Measurements from ENCODE around the gene AGAP2. TPM values are rescaled to one million over a fixed set of nuclear protein-coding genes. Genes with fewer than 3 reads are reported as not detected.
A peak's percentile ranks its signal among the peaks of the same experiment; 100 is the strongest.

Gene AGAP2
- polyA plus RNA-seq, 2 of the 4 experiments (the other 2 are of a cell fraction): 0.26 to 0.45 TPM

DNA sequence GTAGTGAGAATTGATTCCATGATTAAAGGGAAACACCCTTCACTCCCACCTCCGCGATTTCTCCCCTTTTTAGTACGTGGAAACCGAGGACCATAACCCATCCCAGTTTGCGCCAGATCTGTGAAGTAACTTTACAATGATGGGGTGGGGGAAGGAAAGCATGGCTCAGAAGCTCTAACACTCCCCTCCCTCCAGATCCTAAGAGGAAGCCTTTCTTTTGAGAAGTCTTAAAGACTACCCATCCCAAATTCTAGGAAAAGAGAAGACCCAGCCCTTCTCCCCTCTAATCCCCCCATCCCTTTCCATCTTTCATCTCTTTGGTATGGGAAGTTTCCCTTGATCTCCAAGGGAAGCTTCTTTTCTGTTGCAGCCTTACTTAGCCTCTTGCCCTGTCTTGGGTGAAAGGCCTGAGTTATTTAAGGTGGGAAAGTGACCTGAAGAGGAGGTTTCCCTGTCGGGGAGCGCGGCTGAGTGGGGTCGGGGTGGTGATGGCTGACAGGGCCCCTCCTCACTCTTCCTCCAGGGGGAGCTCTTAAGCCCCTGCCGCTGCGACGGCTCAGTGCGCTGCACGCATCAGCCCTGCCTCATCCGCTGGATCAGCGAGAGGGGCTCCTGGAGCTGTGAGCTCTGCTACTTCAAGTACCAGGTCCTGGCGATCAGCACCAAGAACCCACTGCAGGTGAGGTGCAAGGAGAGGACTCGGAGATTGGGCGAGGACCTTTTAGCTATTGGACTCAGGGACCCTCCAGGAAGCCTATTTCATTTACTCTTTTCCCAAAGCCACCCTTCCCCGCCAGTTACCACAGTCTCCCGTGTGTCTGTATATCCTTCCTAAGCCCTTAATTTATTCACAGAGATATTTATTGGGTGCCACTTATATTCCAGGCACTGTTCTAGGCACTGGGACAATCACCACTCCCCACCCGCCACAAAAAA is 18.1 kb upstream of the AGAP2 start:
- H3K27ac ChIP-seq: no peak overlapping the region
- 19% methylated on average over 22 of the region's 22 CpGs for WGBS (ENCODE audit: missing lambda C conversion rate)
- H3K9me3 ChIP-seq: no peaks in the 10 kb centered on the region
- CTCF ChIA-PET: interaction anchor here (0.6 to 4.1 kb wide), 37 partner anchors 10 to 1826 kb away, joined by 3 to 117 read pairs (median 5); partner anchors contain the start of genes CTDSP2, CYP27B1, DGKA and PIP4K2C
- DNase-seq (ENCODE audit: low read depth in 1 of 2, low spot score in 1 of 2) (peak; percentile 67 to 94), ATAC-seq (peak; percentile 43 to 77), FAIRE-seq (no peak)
- peak overlapping the region; percentile 77 for H3K4me3 ChIP-seq
- H3K4me2 ChIP-seq: peak overlapping the region; percentile 99
- POLR2A ChIA-PET: interaction anchor here (0.6 to 1.2 kb wide), 4 partner anchors 9 to 139 kb away, joined by 3 to 5 read pairs (median 3); partner anchors contain the start of genes EEF1AKMT3 and METTL1
- H3K4me1 ChIP-seq: peaks cover 28% of the 10 kb centered on the region
- TF ChIP-seq BHLHE40 (IDR thresholded peaks at IDR 0.05; ENCODE audit: low read depth, low read length) (no peak), FOSL2 (IDR thresholded peaks at IDR 0.05) (no peak), FOSL2 (CRISPR knock-in tag; IDR thresholded peaks at IDR 0.05) (no peak), RNF2 (IDR thresholded peaks at IDR 0.05; ENCODE audit: borderline replicate concordance, low read depth) (no peak), EP300 (IDR thresholded peaks at IDR 0.05) (no peak), CBX8 (IDR thresholded peaks at IDR 0.05) (no peak), JUN (IDR thresholded peaks at IDR 0.05) (no peak), POLR2AphosphoS2 (conservative IDR thresholded peaks at IDR 0.05; ENCODE audit: low read length) (no peak), FOXS1 (CRISPR knock-in tag; IDR thresholded peaks at IDR 0.05) (no peak), EHMT2 (IDR thresholded peaks at IDR 0.05; ENCODE audit: low read depth) (no peak), MAZ (IDR thresholded peaks at IDR 0.05; ENCODE audit: borderline replicate concordance, low read depth, low read length) (no peak), SMC3 (IDR thresholded peaks at IDR 0.05) (peak; percentile 29; the same call in 2 of the 3 replicates), EHF (CRISPR knock-in tag; IDR thresholded peaks at IDR 0.05) (no peak), RAD21 (conservative IDR thresholded peaks at IDR 0.05 in 1 of 2, IDR thresholded peaks at IDR 0.05 in 1 of 2) (peak; percentile 31 to 38; a peak in 2 of 5 replicates), HEYL (CRISPR knock-in tag; IDR thresholded peaks at IDR 0.05) (no peak)
- TF ChIP-seq, protein P1, sequence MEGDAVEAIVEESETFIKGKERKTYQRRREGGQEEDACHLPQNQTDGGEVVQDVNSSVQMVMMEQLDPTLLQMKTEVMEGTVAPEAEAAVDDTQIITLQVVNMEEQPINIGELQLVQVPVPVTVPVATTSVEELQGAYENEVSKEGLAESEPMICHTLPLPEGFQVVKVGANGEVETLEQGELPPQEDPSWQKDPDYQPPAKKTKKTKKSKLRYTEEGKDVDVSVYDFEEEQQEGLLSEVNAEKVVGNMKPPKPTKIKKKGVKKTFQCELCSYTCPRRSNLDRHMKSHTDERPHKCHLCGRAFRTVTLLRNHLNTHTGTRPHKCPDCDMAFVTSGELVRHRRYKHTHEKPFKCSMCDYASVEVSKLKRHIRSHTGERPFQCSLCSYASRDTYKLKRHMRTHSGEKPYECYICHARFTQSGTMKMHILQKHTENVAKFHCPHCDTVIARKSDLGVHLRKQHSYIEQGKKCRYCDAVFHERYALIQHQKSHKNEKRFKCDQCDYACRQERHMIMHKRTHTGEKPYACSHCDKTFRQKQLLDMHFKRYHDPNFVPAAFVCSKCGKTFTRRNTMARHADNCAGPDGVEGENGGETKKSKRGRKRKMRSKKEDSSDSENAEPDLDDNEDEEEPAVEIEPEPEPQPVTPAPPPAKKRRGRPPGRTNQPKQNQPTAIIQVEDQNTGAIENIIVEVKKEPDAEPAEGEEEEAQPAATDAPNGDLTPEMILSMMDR (IDR thresholded peaks at IDR 0.05): peak; percentile 75
- TF ChIP-seq, protein P2, sequence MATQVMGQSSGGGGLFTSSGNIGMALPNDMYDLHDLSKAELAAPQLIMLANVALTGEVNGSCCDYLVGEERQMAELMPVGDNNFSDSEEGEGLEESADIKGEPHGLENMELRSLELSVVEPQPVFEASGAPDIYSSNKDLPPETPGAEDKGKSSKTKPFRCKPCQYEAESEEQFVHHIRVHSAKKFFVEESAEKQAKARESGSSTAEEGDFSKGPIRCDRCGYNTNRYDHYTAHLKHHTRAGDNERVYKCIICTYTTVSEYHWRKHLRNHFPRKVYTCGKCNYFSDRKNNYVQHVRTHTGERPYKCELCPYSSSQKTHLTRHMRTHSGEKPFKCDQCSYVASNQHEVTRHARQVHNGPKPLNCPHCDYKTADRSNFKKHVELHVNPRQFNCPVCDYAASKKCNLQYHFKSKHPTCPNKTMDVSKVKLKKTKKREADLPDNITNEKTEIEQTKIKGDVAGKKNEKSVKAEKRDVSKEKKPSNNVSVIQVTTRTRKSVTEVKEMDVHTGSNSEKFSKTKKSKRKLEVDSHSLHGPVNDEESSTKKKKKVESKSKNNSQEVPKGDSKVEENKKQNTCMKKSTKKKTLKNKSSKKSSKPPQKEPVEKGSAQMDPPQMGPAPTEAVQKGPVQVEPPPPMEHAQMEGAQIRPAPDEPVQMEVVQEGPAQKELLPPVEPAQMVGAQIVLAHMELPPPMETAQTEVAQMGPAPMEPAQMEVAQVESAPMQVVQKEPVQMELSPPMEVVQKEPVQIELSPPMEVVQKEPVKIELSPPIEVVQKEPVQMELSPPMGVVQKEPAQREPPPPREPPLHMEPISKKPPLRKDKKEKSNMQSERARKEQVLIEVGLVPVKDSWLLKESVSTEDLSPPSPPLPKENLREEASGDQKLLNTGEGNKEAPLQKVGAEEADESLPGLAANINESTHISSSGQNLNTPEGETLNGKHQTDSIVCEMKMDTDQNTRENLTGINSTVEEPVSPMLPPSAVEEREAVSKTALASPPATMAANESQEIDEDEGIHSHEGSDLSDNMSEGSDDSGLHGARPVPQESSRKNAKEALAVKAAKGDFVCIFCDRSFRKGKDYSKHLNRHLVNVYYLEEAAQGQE (IDR thresholded peaks at IDR 0.05): no peak
